DMS 273 treated with DMSO at 0.1 percent for 48 hours (cell line): Measurements from ENCODE around the gene SLC19A3.
"Not testable (repeated sequence)": the region's sequence is repeated elsewhere in the genome, so short reads cannot be mapped to it uniquely, and the experiment has no call there.

Experiments
- DNase-seq: peaks from one replicate; lab custom pipeline; 2025; lab: John Stamatoyannopoulos, UW

The SLC19A3 gene

GRCh38 chr2:227717687-227718567, at the start of gene SLC19A3:
SLC19A3 (minus strand) TSS chr2:227718028; CDS start chr2:227702318, 15,710 bp downstream.
- peak; percentile 59 for DNase-seq

GRCh38 chr2:227766373-227766883, 48.6 kb upstream of the SLC19A3 start:
- peak; percentile 9 for DNase-seq

GRCh38 chr2:227765788-227766372, 48.1 kb upstream of the SLC19A3 start:
- no peak for DNase-seq

DNA sequence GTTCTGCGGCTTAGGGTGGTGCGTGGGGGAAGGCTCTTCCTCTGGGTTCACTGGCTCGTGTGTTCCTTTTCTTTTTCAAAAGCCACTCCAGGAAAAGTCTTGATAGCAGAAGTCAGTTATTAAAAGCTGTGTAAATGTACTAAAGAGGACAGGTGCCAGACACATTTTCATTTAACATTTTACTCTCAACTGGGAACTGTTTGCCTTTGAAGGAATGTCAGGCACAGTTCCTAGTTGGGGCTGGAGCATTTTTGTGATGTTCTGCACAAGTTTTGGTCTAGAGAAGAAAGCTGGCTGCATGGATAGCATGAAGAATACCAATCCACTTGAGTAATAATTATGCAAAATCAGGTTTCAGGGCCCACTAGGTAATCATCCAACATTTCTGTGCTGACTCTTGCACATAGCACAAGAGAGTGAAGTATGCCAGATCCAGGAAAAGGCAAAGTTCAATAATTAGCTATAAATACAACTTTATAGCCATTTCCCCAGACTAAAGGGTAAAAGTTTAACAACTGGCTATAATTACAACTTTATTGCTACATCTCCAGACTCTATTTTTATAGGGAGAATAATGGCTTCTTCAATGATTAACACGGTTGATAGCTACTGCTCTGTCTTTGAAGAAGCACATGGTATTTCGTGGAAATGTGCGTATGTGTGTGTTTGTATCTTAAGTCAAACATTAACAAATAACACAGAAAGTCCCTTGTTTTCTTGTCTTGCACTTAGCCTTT, 44.1 kb upstream of the SLC19A3 start:
- no peak for DNase-seq

GRCh38 chr2:227759411-227760118, 41.7 kb upstream of the SLC19A3 start:
- no peak for DNase-seq

DNA sequence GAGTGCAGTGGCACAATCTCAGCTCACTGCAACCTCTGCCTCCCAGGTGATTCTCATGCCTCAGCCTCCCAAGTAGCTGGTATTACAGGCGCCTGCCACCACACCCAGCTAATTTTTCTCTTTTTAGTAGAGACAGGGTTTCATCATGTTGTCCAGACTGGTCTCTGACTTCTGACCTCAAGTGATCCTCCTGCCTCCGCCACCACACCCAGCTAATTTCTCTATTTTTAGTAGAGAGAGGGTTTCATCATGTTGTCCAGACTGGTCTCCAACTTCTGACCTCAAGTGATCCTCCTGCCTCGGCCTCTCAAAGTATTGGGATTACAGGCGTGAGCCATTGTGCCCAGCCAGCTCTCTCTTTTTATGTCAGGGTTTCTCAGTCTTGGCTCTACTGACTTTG, 38.4 kb upstream of the SLC19A3 start:
- not testable (repeated sequence) for DNase-seq

GRCh38 chr2:227748079-227748478, 30.3 kb upstream of the SLC19A3 start:
- DNase-seq = no peak

GRCh38 chr2:227745594-227745993, 27.8 kb upstream of the SLC19A3 start, which contains the start of gene SCYGR8:
SCYGR8 (plus strand) TSS chr2:227745894; CDS start chr2:227745894, 0 bp downstream.
- DNase-seq = no peak

DNA sequence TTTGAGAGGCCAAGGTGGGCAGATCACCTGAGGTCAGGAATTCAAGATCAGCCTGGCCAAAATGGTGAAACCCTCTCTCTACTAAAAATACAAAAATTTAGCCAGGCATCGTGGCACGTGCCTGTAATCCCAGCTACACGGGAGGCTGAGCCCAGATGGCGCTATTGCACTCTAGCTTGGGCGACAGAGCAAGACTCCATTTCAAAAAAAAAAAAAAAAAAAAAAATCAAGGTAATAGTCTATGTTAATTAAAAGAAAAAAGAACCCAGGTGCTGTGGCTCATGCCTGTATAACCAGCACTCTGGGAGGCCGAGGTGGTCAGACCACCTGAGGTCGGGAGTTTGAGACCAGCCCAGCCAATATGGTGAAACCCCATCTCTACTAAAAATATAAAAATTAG, 22.9 kb upstream of the SLC19A3 start:
- not testable (repeated sequence) for DNase-seq

DNA sequence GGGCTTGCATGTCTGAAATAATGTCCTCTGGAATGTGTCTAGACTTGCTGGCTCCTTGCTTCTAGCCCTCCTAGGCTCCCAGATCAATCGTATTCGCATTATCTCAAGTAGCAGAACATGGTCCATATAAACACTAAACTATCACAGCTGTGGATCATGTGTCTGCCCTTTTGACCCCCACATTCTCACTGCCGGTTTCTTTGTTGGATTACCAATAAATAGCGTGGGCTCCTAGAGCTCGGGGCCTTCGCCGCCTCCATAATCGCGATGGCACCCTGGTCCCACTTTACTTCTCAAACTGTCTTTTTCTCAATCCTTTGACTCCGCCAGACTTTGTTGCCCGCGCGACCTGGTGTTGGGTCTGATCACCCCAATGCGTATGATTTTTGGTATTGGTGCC, 21.5 kb upstream of the SLC19A3 start:
- no peak for DNase-seq

GRCh38 chr2:227728035-227728434, 10.2 kb upstream of the SLC19A3 start, which contains the start of gene SCYGR7:
SCYGR7 (plus strand) TSS chr2:227728335; CDS start chr2:227728335, 0 bp downstream.
- no peak for DNase-seq

GRCh38 chr2:227724394-227725039, 6.7 kb upstream of the SLC19A3 start, which contains the start of gene SCYGR6:
SCYGR6 (minus strand) TSS chr2:227724757; CDS start chr2:227724757, 0 bp downstream.
- no peak for DNase-seq

- DNase-seq = not testable (repeated sequence)
These were observed 5.0 kb upstream of the SLC19A3 start for GRCh38 chr2:227722821-227723220.

DNA sequence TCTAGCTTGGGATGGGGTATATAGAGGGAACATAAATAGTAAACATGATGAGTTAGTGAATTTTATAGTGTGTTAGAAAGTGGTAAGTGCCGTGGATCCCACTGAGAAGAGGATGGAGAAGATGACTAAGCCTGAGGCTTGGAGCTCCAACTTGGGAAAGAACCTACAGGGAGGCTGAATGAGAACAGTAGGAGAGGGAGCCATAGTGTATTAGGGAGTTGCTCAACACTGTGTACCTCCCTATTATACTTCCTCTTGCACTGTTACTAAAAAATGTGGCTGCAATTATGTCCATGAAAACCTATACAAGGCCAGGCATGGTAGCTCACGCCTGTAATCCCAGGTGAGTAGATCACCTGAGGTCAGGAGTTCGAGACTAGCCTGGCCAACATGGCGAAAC, 2.9 kb upstream of the SLC19A3 start:
- DNase-seq = no peak

GRCh38 chr2:227719641-227720040, 1.8 kb upstream of the SLC19A3 start:
- DNase-seq = no peak

DNA sequence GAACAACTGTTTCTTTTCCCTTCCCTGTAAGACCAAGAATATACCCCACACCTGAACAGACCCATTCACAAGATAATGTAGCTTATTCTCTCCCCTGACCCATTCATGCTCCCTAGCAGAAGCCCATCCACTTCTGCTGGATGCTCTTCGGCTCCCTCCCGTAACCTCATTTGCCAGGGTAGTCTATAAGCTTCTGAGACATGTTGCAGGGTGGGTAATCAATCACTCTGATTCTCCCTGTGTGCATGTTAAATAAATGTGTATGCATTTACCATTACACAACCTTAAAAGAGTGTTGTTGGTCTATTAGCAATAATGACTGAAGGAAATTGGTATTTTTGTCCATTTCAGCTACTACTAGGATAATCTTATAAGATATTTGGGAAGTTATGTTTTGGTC, 1.3 kb downstream of the SLC19A3 start:
- no peak for DNase-seq

GRCh38 chr2:227713291-227713690, 4.5 kb downstream of the SLC19A3 start:
- no peak for DNase-seq

GRCh38 chr2:227710986-227711385, 6.8 kb downstream of the SLC19A3 start:
- DNase-seq = no peak

DNA sequence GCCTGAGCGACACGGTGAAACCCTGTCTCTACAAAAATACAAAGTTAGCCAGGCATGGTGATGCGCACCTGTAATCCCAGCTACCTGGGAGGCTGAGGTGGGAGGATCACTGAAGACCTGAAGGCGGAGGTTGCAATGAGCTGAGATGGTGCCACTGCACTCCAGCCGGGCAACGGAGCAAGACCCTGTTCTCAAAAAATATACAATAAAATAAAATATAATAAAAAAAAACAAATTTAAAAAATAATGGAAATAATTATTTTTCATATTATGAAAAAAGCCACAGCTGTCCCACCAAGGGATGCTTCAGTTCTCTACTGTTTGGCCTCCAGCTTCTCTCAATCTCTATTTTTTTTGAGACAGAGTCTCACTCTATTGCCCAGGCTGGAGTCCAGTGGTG, 10.4 kb downstream of the SLC19A3 start:
- no peak for DNase-seq

DNA sequence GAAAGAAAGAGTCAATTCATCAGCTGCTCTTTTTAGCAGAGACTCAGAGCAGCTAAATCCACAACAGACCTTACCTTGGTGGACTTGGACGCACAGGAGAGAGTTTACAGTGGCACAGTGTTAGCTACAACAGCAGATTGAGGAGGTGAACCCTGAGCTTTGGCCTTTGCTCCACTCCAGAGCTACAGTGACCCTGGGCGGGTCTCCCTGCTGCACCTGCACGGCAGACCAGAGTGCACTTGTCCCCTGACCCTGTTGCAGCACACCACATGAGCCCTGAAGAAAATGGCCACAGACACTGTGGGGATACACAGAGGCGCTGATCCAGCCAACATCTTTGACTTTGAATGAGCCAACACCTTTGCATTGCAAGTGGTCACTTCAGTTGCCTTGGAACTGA, 11.0 kb downstream of the SLC19A3 start:
- DNase-seq = no peak

- no peak for DNase-seq
These were observed 13.9 kb downstream of the SLC19A3 start for GRCh38 chr2:227703961-227704360.
